ENCODE measurements around the gene CAPN9.

- TF ChIP-seq POLR2A (IDR thresholded peaks at IDR 0.05) (no peak), CTCF (IDR thresholded peaks at IDR 0.05) (no peak)
These were observed 44.9 kb downstream of the CAPN9 start for GRCh38 chr1:230791986-230792564.

All from prostate gland (tissue), 2 donors.